Measurements from ENCODE around the gene TMEM101. TPM values are rescaled to one million over a fixed set of nuclear protein-coding genes. Genes with fewer than 3 reads are reported as not detected.
"Not testable (repeated sequence)": the region's sequence is repeated elsewhere in the genome, so short reads cannot be mapped to it uniquely, and the experiment has no call there.

TMEM101 gene
- total RNA-seq, 4 donors from 2014 or later: 22.9 to 30.7 (median 27.2) TPM

- 82% methylated on average over 3 of the region's 3 CpGs for WGBS
- intact Hi-C loops (cut with DNase I): no loop called here
Measured at GRCh38 chr17:44038604-44039011, 23.8 kb upstream of the TMEM101 start.

GRCh38 chr17:44037471-44037870 lies 22.7 kb upstream of the TMEM101 start:
- H3K4me3 ChIP-seq: no peak overlapping the region
- TF ChIP-seq EP300 (IDR thresholded peaks at IDR 0.05): no peak
- no peak for TF ChIP-seq POLR2A (IDR thresholded peaks at IDR 0.05; ENCODE audit: low read depth)
- TF ChIP-seq POLR2AphosphoS5 (IDR thresholded peaks at IDR 0.05): no peak
- TF ChIP-seq CTCF (IDR thresholded peaks at IDR 0.05): no peak
- no peak for DNase-seq (ENCODE audit: extremely low spot score)
- peaks cover 29 to 36% (median 32%) of the 10 kb centered on the region in 4 donors for H3K4me1 ChIP-seq
- H3K27ac ChIP-seq (replicated peaks in 1 of 4): no peak overlapping the region
- H3K27me3 ChIP-seq: no peaks in the 10 kb centered on the region
- WGBS: 91% methylated on average over 2 of the region's 2 CpGs
- peaks cover 18 to 55% (median 48%) of the 10 kb centered on the region in 4 donors for H3K36me3 ChIP-seq
- intact Hi-C loops (cut with DNase I): no loop called here
- H3K9me3 ChIP-seq: no peaks in the 10 kb centered on the region

More at GRCh38 chr17:44038604-44039011, 23.8 kb upstream of the TMEM101 start:
- no peaks in the 10 kb centered on the region for H3K27me3 ChIP-seq
- no peak overlapping the region for H3K4me3 ChIP-seq
- peaks cover 18 to 44% (median 39%) of the 10 kb centered on the region in 4 donors for H3K36me3 ChIP-seq
- H3K4me1 ChIP-seq: peaks cover 40 to 48% (median 42%) of the 10 kb centered on the region in 4 donors
- no peak for DNase-seq (ENCODE audit: extremely low spot score)
- TF ChIP-seq EP300 (IDR thresholded peaks at IDR 0.05) (no peak), POLR2AphosphoS5 (IDR thresholded peaks at IDR 0.05) (no peak), POLR2A (IDR thresholded peaks at IDR 0.05; ENCODE audit: low read depth) (no peak), CTCF (IDR thresholded peaks at IDR 0.05) (no peak)
- peak overlapping the region in 1 of 4 donors; percentile 33 for H3K27ac ChIP-seq (replicated peaks in 1 of 4)
- H3K9me3 ChIP-seq: no peaks in the 10 kb centered on the region

- H3K9me3 ChIP-seq; H3K27me3 ChIP-seq; H3K27ac ChIP-seq (replicated peaks in 1 of 4); DNase-seq (ENCODE audit: extremely low spot score); H3K4me3 ChIP-seq; intact Hi-C loops (cut with DNase I): not testable (repeated sequence)
- Histone ChIP-seq H3K36me3 (peaks cover 18 to 74% (median 65%) of the 10 kb centered on the region in 4 donors), H3K4me1 (peaks cover 2 to 14% (median 6%) of the 10 kb centered on the region in 4 donors)
- WGBS: no CpG with 5 or more reads among the region's 3 CpGs
Measured at GRCh38 chr17:44034688-44035087, 19.9 kb upstream of the TMEM101 start.

GRCh38 chr17:44033861-44034408 lies 19.2 kb upstream of the TMEM101 start:
- Histone ChIP-seq H3K27me3 (no peaks in the 10 kb centered on the region), H3K27ac (replicated peaks in 1 of 4) (no peak overlapping the region), H3K4me1 (peaks cover 0 to 11% (median 3%) of the 10 kb centered on the region in 4 donors), H3K9me3 (no peaks in the 10 kb centered on the region), H3K36me3 (peaks cover 19 to 79% (median 63%) of the 10 kb centered on the region in 4 donors), H3K4me3 (no peak overlapping the region)
- DNase-seq (ENCODE audit: extremely low spot score): no peak
- WGBS: 62% methylated on average over 3 of the region's 3 CpGs
- intact Hi-C loops (cut with DNase I): no loop called here
- no peak for TF ChIP-seq POLR2AphosphoS5 (IDR thresholded peaks at IDR 0.05)
- no peak for TF ChIP-seq EP300 (IDR thresholded peaks at IDR 0.05)
- no peak for TF ChIP-seq CTCF (IDR thresholded peaks at IDR 0.05)
- no peak for TF ChIP-seq POLR2A (IDR thresholded peaks at IDR 0.05; ENCODE audit: low read depth)

GRCh38 chr17:44030482-44030881 lies 15.7 kb upstream of the TMEM101 start:
- no peak for DNase-seq (ENCODE audit: extremely low spot score)
- peaks cover 12 to 58% (median 37%) of the 10 kb centered on the region in 4 donors for H3K36me3 ChIP-seq
- no peaks in the 10 kb centered on the region for H3K4me1 ChIP-seq
- intact Hi-C loops (cut with DNase I): no loop called here
- no peak for TF ChIP-seq POLR2A (IDR thresholded peaks at IDR 0.05; ENCODE audit: low read depth)
- no peak for TF ChIP-seq EP300 (IDR thresholded peaks at IDR 0.05)
- no peak for TF ChIP-seq CTCF (IDR thresholded peaks at IDR 0.05)
- no peak for TF ChIP-seq POLR2AphosphoS5 (IDR thresholded peaks at IDR 0.05)
- no peak overlapping the region for H3K27ac ChIP-seq (replicated peaks in 1 of 4)
- H3K27me3 ChIP-seq: no peaks in the 10 kb centered on the region
- no peak overlapping the region for H3K4me3 ChIP-seq
- 85% methylated on average over 3 of the region's 3 CpGs for WGBS
- no peaks in the 10 kb centered on the region for H3K9me3 ChIP-seq
